GM12878 (cell line): ENCODE data around the gene DIRAS1. TPM values are rescaled to one million over a fixed set of nuclear protein-coding genes. Genes with fewer than 3 reads are reported as not detected.

Experiments
- CBFB ChIP-seq: IDR thresholded peaks from 2 replicates; pipeline ENCODE4 v1.6.1; 2016; ENCODE audit warnings: antibody characterized with exemption, low read depth
- CREB1 ChIP-seq: IDR thresholded peaks from 2 replicates; pipeline ENCODE4 v1.6.1; 2012; ENCODE audit warnings: low read depth, mild to moderate bottlenecking, inconsistent platforms
- CREM ChIP-seq: IDR thresholded peaks from 2 replicates; pipeline ENCODE4 v1.6.1; 2014; ENCODE audit warnings: antibody characterized with exemption, low read depth
- DPF2 ChIP-seq: fragments of 450-650 bp; IDR thresholded peaks from 2 replicates; pipeline ENCODE4 v1.6.1; 2017; ENCODE audit warnings: mild to moderate bottlenecking
- FOXM1 ChIP-seq: IDR thresholded peaks from 2 replicates; pipeline ENCODE4 v1.6.1; 2012; ENCODE audit warnings: low read depth, mild to moderate bottlenecking, inconsistent platforms, low read length, moderate library complexity
- IKZF1 ChIP-seq: fragments of 450-650 bp; conservative IDR thresholded peaks from 2 replicates; pipeline ENCODE4 v1.6.1; 2017; ENCODE audit warnings: antibody characterized with exemption, mild to moderate bottlenecking
- IRF4 ChIP-seq: IDR thresholded peaks from 2 replicates; pipeline ENCODE4 v1.6.1; 2011; ENCODE audit warnings: low read depth, low read length
- MEF2B ChIP-seq: fragments of 450-650 bp; IDR thresholded peaks from 2 replicates; pipeline ENCODE4 v1.6.1; 2018; ENCODE audit warnings: mild to moderate bottlenecking, moderate library complexity; ENCODE audit not compliant: partially characterized antibody, poor library complexity, severe bottlenecking
- MTA2 ChIP-seq: fragments of 450-650 bp; IDR thresholded peaks from 2 replicates; pipeline ENCODE4 v1.6.1; 2016; ENCODE audit warnings: low read depth, mild to moderate bottlenecking, moderate library complexity
- MXI1 ChIP-seq: fragments of 150-350 bp; IDR thresholded peaks from 2 replicates; pipeline ENCODE4 v1.6.1; 2011; ENCODE audit warnings: low read depth, mild to moderate bottlenecking, inconsistent platforms, low read length, improper control_type of control experiment
- NFYA ChIP-seq: IDR thresholded peaks from 2 replicates; pipeline ENCODE4 v1.6.1; 2011; ENCODE audit warnings: low read depth, mild to moderate bottlenecking, low read length, improper control_type of control experiment, borderline replicate concordance
- POU2F2 ChIP-seq: IDR thresholded peaks from 3 replicates; pipeline ENCODE4 v1.6.1; 2011; ENCODE audit warnings: low read depth, mild to moderate bottlenecking, low read length, borderline replicate concordance
- RAD51 ChIP-seq: fragments of 450-650 bp; IDR thresholded peaks from 2 replicates; pipeline ENCODE4 v1.6.1; 2016; ENCODE audit warnings: moderate library complexity, mild to moderate bottlenecking, inconsistent platforms
- RCOR1 ChIP-seq: conservative IDR thresholded peaks from 2 replicates; pipeline ENCODE4 v1.6.1; 2012; ENCODE audit warnings: low read depth, low read length, improper control_type of control experiment
- RELA ChIP-seq: fragments of 450-650 bp; IDR thresholded peaks from 2 replicates; pipeline ENCODE4 v1.8.0; 2014; ENCODE audit warnings: borderline replicate concordance; ENCODE audit not compliant: partially characterized antibody
- SMAD1 ChIP-seq: fragments of 450-650 bp; IDR thresholded peaks from 2 replicates; pipeline ENCODE4 v1.6.1; 2018; ENCODE audit warnings: mild to moderate bottlenecking, low read depth; ENCODE audit not compliant: partially characterized antibody
- SMAD5 ChIP-seq: IDR thresholded peaks from 2 replicates; pipeline ENCODE4 v1.6.1; 2016; ENCODE audit warnings: antibody characterized with exemption, low read depth
- SMC3 ChIP-seq: IDR thresholded peaks from 2 replicates; pipeline ENCODE4 v1.6.1; 2011; ENCODE audit warnings: low read length, improper control_type of control experiment, borderline replicate concordance
- YBX1 ChIP-seq: fragments of 450-650 bp; IDR thresholded peaks from 2 replicates; pipeline ENCODE4 v1.6.1; 2016; ENCODE audit warnings: antibody characterized with exemption
- YY1 ChIP-seq: IDR thresholded peaks from 2 replicates; pipeline ENCODE4 v1.6.1; 2011; ENCODE audit warnings: low read depth, mild to moderate bottlenecking, low read length
- ZNF384 ChIP-seq: IDR thresholded peaks from 2 replicates; pipeline ENCODE4 v1.6.1; 2012; ENCODE audit warnings: low read depth, mild to moderate bottlenecking, low read length, improper control_type of control experiment, borderline replicate concordance
- polyA plus RNA-seq, 11 experiments: library from polyadenylated mRNA; depleted of rRNA in 4 of 11; unstranded in 6 of 11; stranded (reverse) in 5 of 11; fragments of >200 nt; fragmentation: Nextera tagmentation in 4 of 11; fragmentation: Illumina TruSeq in 1 of 11; extraction: Ambion mirVana in 4 of 11; extraction: Trizol in 1 of 11; gene quantifications; 1 replicate in 1 of 11; 2 replicates in 10 of 11; pipeline versions ENCODE4 v1.2.1 to v1.2.3, GENCODE V29; 2011 to 2016; ENCODE audit warnings: inconsistent platforms in 2 of 11, missing spikeins in 2 of 11, low read depth in 1 of 11
- total RNA-seq, 4 experiments: library from RNA; depleted of rRNA in 3 of 4; stranded (reverse); fragments of >200 nt in 3 of 4; fragmentation: Illumina TruSeq in 1 of 4; extraction: Trizol in 1 of 4; gene quantifications; 2 replicates each; pipeline versions ENCODE4 v1.2.1 to v1.2.3, GENCODE V29; 2013 to 2021
- TF ChIP-seq, protein P1 (sequence below): IDR thresholded peaks from 2 replicates; pipeline ENCODE4 v1.6.1; 2012; ENCODE audit warnings: mild to moderate bottlenecking, low read depth, low read length
- TF ChIP-seq, protein P2 (sequence below): fragments of 150-350 bp; IDR thresholded peaks from 2 replicates; pipeline ENCODE4 v1.6.1; 2014; ENCODE audit warnings: mild to moderate bottlenecking, low read depth, low read length
- TF ChIP-seq, protein P3 (sequence below): fragments of 450-650 bp; formaldehyde crosslinking; IDR thresholded peaks from 2 replicates; pipeline ENCODE4 v1.4.0; 2022; ENCODE audit warnings: mild to moderate bottlenecking, moderate library complexity

The DIRAS1 gene
- total and polyA plus RNA-seq, 10 of the 15 experiments (the other 5 are each of a cell fraction or from before 2014, with no cell fraction given) = 0.04 to 0.18 (median 0.08) TPM; not detected in 3

DNA sequence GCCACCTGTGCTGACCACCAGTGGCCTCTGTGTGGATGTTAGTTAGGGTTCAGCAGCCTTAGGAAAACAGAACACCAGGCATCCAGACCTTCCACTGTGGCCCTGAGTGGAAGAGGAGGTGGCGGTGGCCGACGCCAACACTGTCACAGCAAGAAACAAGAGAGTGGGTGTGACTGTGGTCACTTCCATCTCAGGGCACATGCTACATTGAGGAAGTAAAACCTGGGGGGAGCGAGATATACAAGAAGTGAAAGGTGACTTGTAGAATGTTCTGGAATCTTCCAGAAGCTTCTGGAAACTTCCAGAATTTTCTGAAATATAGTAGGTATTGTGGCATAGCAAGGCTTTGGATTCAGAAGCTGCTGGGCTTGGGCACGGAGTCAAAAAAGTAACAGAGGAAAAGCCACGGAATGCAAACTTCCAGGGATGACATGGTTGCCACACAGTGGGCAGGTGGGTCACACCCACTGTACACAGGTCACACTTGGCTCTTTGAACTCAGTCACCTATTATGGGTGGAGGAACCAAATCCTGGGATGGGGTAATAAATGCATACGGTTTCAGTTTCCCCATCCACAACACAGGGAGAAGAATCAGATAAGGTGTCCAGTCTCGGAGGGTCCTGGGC is 43.0 kb downstream of the DIRAS1 start (continued):
- TF ChIP-seq MEF2B (peak; percentile 21), NFYA (no peak), IRF4 (0 out of 2 replicates have a peak, but pooled peaks have one; percentile 42), RAD51 (peak; percentile 33; the same call in 1 of the 2 replicates), YBX1 (no peak), POU2F2 (no peak), SMC3 (peak; percentile 1; the same call in 1 of the 2 replicates), CREM (peak; percentile 51; the same call in 1 of the 2 replicates), MTA2 (peak; percentile 60; the same call in 1 of the 2 replicates), DPF2 (peak; percentile 81), SMAD5 (no peak), RCOR1 (no peak), YY1 (0 out of 2 replicates have a peak, but pooled peaks have one; percentile 32), MXI1 (peak; percentile 72), IKZF1 (peak; percentile 91), FOXM1 (no peak), CREB1 (no peak), SMAD1 (no peak), RELA (no peak), ZNF384 (no peak), CBFB (0 out of 2 replicates have a peak, but pooled peaks have one; percentile 65)
- TF ChIP-seq, protein P1, sequence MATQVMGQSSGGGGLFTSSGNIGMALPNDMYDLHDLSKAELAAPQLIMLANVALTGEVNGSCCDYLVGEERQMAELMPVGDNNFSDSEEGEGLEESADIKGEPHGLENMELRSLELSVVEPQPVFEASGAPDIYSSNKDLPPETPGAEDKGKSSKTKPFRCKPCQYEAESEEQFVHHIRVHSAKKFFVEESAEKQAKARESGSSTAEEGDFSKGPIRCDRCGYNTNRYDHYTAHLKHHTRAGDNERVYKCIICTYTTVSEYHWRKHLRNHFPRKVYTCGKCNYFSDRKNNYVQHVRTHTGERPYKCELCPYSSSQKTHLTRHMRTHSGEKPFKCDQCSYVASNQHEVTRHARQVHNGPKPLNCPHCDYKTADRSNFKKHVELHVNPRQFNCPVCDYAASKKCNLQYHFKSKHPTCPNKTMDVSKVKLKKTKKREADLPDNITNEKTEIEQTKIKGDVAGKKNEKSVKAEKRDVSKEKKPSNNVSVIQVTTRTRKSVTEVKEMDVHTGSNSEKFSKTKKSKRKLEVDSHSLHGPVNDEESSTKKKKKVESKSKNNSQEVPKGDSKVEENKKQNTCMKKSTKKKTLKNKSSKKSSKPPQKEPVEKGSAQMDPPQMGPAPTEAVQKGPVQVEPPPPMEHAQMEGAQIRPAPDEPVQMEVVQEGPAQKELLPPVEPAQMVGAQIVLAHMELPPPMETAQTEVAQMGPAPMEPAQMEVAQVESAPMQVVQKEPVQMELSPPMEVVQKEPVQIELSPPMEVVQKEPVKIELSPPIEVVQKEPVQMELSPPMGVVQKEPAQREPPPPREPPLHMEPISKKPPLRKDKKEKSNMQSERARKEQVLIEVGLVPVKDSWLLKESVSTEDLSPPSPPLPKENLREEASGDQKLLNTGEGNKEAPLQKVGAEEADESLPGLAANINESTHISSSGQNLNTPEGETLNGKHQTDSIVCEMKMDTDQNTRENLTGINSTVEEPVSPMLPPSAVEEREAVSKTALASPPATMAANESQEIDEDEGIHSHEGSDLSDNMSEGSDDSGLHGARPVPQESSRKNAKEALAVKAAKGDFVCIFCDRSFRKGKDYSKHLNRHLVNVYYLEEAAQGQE = no peak
- TF ChIP-seq, protein P2, sequence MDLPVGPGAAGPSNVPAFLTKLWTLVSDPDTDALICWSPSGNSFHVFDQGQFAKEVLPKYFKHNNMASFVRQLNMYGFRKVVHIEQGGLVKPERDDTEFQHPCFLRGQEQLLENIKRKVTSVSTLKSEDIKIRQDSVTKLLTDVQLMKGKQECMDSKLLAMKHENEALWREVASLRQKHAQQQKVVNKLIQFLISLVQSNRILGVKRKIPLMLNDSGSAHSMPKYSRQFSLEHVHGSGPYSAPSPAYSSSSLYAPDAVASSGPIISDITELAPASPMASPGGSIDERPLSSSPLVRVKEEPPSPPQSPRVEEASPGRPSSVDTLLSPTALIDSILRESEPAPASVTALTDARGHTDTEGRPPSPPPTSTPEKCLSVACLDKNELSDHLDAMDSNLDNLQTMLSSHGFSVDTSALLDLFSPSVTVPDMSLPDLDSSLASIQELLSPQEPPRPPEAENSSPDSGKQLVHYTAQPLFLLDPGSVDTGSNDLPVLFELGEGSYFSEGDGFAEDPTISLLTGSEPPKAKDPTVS = peak; percentile 100
- TF ChIP-seq, protein P3, sequence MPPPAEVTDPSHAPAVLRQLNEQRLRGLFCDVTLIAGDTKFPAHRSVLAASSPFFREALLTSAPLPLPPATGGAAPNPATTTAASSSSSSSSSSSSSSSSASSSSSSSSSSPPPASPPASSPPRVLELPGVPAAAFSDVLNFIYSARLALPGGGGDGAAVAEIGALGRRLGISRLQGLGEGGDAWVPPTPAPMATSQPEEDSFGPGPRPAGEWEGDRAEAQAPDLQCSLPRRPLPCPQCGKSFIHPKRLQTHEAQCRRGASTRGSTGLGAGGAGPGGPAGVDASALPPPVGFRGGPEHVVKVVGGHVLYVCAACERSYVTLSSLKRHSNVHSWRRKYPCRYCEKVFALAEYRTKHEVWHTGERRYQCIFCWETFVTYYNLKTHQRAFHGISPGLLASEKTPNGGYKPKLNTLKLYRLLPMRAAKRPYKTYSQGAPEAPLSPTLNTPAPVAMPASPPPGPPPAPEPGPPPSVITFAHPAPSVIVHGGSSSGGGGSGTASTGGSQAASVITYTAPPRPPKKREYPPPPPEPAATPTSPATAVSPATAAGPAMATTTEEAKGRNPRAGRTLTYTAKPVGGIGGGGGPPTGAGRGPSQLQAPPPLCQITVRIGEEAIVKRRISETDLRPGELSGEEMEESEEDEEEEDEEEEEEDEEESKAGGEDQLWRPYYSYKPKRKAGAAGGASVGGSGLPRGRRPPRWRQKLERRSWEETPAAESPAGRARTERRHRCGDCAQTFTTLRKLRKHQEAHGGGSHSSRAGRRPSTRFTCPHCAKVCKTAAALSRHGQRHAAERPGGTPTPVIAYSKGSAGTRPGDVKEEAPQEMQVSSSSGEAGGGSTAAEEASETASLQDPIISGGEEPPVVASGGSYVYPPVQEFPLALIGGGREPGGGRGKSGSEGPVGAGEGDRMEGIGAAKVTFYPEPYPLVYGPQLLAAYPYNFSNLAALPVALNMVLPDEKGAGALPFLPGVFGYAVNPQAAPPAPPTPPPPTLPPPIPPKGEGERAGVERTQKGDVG = 0 out of 2 replicates have a peak, but pooled peaks have one; percentile 21
